DMS53 treated with DMSO at 0.1 percent for 48 hours (cell line): ENCODE results near the gene ADGRV1.

Experiments
- DNase-seq: peaks from one replicate; lab custom pipeline; 2025; ENCODE audit not compliant: unreplicated experiment; lab: John Stamatoyannopoulos, UW

Gene ADGRV1

GRCh38 chr5:91176288-91177016 lies 617.9 kb downstream of the ADGRV1 start:
- no peak for DNase-seq

- no peak for DNase-seq
Observed at GRCh38 chr5:91177085-91177484, 618.5 kb downstream of the ADGRV1 start.

GRCh38 chr5:91177639-91178038 lies 619.0 kb downstream of the ADGRV1 start:
- no peak for DNase-seq

GRCh38 chr5:91178461-91178860 lies 619.9 kb downstream of the ADGRV1 start:
- no peak for DNase-seq

GRCh38 chr5:91179018-91179417 lies 620.4 kb downstream of the ADGRV1 start:
- no peak for DNase-seq

GRCh38 chr5:91180506-91180905 lies 621.9 kb downstream of the ADGRV1 start:
- DNase-seq: no peak

- no peak for DNase-seq
Observed at GRCh38 chr5:91182763-91183162, 624.2 kb downstream of the ADGRV1 start.

- no peak for DNase-seq
Observed at GRCh38 chr5:91183743-91184142, 625.1 kb downstream of the ADGRV1 start.

- DNase-seq: no peak
Observed at GRCh38 chr5:91186101-91186500, 627.5 kb downstream of the ADGRV1 start.

- DNase-seq: no peak
Observed at GRCh38 chr5:91187032-91187431, 628.4 kb downstream of the ADGRV1 start.

- peak; percentile 16 for DNase-seq
Observed at GRCh38 chr5:91188755-91189154, 630.2 kb downstream of the ADGRV1 start.

- DNase-seq: no peak
Observed at GRCh38 chr5:91189480-91190313, 631.1 kb downstream of the ADGRV1 start.

- no peak for DNase-seq
Observed at GRCh38 chr5:91190314-91190690, 631.7 kb downstream of the ADGRV1 start.

GRCh38 chr5:91194824-91195381 lies 636.3 kb downstream of the ADGRV1 start:
- DNase-seq: no peak

- no peak for DNase-seq
Observed at GRCh38 chr5:91200692-91201091, 642.1 kb downstream of the ADGRV1 start.

GRCh38 chr5:91206103-91206502 lies 647.5 kb downstream of the ADGRV1 start:
- no peak for DNase-seq

- no peak for DNase-seq
Observed at GRCh38 chr5:91206734-91207133, 648.1 kb downstream of the ADGRV1 start.

- no peak for DNase-seq
Observed at GRCh38 chr5:91207248-91207647, 648.7 kb downstream of the ADGRV1 start.

GRCh38 chr5:91211997-91212713 lies 653.6 kb downstream of the ADGRV1 start:
- no peak for DNase-seq

GRCh38 chr5:91212714-91213092 lies 654.1 kb downstream of the ADGRV1 start:
- DNase-seq: no peak
